Fibroblast of gingiva (primary cell): Measurements from ENCODE around the gene ALDOA.

Experiments used
- DNase-seq: peaks from one replicate; pipeline ENCODE4 v3.0.0-alpha.2; 2011; ENCODE audit warnings: low read depth

Gene ALDOA

GRCh38 chr16:30116291-30117207 is 51.0 kb downstream of the ALDOA start:
- no peak for DNase-seq

GRCh38 chr16:30117768-30118167 is 52.2 kb downstream of the ALDOA start:
- DNase-seq = no peak

- DNase-seq = no peak
These were observed 53.9 kb downstream of the ALDOA start for GRCh38 chr16:30119428-30119827.
